Ecto neural progenitor cell (in vitro differentiated cells): ENCODE results near the gene PQBP1.

Source experiments
- DNase-seq: peaks from one replicate; pipeline ENCODE4 v3.0.0-alpha.2; 2018; ENCODE audit warnings: low spot score

The PQBP1 gene

DNA sequence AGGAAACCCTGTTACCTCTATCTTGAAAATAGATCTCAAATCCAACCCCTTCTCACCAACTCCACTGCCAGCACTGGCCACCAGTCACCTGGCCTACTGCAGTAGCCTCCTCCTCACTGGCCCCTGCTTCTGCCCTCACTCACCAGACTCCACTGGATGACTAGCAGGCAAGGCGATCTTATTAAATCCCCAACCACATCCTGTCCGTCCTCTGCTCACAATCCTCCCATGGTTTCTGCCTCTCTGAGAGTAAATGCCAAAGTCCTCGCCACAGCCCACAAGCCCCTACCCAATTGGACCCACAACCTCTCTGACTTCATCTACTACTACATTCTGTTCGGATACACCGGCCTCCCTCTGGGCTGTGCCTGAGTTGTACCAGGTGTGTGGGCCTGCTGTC is 26.5 kb downstream of the PQBP1 start:
- no peak for DNase-seq

- no peak for DNase-seq
Observed at GRCh38 chrX:48927123-48927522, 29.4 kb downstream of the PQBP1 start.

DNA sequence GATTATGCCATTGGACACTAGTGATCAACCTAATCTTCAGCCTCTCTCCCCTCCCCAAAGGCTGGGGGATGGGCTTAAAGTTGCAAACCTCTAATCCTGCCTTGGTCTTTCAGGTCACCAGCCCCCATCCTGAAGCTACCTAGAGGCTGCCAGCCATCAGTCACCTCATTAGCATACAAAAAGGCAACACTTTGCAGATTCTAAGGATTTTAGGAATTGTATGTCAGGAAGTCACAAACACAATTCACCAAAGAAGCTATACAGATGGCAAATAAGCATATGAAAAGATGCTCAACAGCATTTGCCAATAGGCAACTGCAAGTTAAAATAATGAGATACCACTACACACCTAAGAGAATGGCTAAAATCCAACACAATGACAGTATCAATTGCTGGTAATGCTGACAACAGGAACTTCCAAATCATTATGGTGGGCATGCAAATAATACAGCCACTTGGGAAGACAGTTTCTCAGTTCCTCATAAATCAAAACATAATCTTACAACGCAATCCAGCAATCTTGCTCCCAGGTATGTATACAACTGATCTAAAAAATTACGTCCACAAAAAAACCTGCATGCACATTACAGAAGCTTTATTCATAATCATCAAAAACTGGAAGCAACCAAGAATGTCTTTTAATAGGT is 30.1 kb downstream of the PQBP1 start:
- DNase-seq: no peak

- DNase-seq: no peak
Observed at GRCh38 chrX:48933757-48934156, 36.0 kb downstream of the PQBP1 start.

- no peak for DNase-seq
Observed at GRCh38 chrX:48934581-48935300, 37.0 kb downstream of the PQBP1 start.

- no peak for DNase-seq
Observed at GRCh38 chrX:48935301-48935670, 37.6 kb downstream of the PQBP1 start.

DNA sequence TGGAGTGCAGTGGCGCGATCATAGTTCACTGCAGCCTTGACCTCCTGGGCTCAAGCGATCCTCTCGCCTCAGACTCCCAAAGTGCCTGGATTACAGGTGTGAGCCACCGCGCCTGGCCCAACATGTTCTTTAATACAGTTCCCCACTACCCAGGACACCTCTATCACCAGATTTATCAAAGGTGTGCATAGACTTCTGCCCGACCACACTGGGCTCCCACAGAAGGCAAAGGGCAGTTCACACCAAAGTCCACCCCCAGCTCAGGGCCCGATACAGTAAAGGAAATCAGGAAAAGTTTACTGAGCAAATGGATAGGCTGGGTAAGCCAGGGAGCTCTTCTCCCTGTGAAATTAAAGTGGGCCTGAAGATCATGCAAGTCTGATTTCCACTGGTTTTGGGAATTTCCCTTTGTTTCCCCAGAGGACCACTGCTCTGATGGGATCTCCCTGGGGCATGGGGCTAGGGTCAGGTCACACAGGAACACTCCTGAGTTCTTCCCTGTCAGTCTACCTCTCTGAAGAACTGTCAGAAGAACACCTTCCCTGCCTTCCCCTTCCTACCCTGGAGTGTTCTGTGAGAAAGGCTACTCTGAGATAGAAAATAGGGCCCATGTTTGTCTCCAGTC is 38.8 kb downstream of the PQBP1 start:
- no peak for DNase-seq

DNA sequence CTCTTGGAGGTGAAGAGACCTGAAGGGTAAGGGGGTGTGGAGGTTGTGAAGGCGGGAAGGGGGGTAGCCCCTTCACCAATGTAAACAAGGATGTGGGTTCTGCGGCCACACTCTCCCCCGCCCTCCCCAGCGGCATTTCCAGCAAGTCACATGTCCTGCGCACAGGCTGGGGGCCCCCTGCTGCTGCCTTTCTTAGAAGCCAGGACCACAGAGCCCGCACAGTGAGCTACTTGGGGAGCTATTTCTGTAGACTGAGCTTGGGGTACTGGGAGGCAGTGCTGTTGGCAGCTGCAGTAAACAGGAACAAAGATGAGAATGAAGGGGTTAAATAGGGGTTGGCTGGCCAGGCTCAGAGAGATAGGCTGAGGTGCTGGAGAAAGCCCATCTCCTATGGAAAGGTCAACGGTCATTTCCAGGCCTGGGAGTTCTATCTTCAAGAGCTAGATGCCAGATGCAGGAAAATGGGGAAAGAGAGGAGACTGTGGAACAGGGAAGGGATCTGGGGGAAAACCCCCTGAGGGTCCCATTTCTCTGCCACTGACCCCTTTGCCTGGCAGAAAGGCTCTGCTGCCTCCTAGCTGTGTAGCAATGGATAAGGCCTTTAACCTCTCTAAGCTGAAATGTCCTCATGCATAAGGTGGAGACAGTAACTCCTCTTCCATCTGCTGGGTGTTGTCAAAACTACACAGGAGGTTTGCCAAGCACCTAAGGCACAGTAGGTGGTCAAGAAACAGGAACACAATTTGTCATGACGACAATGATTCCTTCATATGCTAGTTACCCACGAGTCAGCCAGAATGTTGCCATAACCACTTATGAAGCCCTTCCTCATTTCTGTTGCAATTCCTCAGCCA is 39.6 kb downstream of the PQBP1 start:
- no peak for DNase-seq

DNA sequence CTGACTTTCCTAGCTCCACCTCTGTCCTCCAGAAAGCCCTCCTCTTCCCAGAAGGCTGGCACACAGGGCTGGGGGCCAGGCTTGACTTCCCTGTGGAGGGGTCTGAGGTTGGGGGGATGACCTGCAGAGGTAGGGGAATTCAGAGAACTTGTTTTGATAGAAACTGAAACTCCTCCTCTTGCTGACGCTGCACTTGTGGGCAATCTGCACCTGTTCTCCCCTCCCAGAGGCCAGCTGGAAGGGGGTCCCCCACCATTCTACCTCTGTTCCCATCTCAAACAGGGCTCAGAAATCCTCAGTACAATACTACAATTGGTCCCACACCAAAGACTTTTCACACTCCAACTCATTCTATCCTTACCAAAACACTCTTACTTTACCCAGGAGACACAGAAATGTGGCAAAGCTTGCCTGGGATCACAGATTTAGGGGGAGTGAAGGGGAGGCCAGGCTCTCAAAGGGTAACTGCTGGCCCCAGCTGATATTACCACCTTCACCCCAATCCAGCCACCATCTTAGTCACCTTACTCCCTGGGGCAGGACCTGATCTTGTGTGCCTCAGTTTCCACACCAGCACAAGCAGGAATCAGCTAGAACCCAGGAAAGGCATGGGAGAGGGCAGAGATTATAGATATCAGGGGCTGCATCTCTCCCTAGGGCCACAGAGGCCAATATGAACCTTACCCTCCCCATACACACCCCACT is 41.1 kb downstream of the PQBP1 start:
- DNase-seq: no peak

GRCh38 chrX:48939524-48940228 is 41.9 kb downstream of the PQBP1 start:
- no peak for DNase-seq

DNA sequence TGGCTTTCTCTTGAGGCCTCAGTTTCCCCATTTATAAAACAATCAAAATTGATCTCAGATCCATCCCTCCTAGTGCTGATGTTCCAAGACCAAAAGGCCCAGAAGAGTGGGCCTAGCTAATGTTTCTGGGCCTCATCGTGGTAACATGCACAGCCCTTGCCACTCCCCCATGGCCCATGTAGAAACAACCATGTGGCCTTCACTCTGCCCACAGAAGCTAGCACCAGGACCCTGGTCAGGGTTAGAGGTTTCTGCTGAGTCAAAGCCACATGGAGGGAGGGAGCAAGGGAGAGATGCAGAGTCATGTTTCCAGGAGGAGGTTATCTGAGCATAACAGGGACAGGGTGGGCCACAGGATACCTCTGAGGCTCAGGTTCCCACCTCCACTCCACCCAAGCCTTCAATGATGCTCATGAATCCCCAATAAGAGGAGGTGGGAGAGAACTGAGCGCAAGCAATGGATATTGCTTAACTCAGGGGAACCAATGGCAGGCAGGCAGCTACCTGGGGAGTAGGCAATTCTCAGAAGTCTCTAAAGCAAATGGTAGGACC is 42.8 kb downstream of the PQBP1 start:
- DNase-seq: no peak

GRCh38 chrX:48942895-48943294 is 45.2 kb downstream of the PQBP1 start:
- no peak for DNase-seq

- peak; percentile 61 for DNase-seq
Observed at GRCh38 chrX:48945517-48946348, 48.0 kb downstream of the PQBP1 start.

- no peak for DNase-seq
Observed at GRCh38 chrX:48948589-48948988, 50.9 kb downstream of the PQBP1 start.
